ENCODE results near the gene SLC30A4. TPM values are rescaled to one million over a fixed set of nuclear protein-coding genes. Genes with fewer than 3 reads are reported as not detected.

Gene SLC30A4
- total RNA-seq, 1 donor from 2014 or later = 2.2 TPM

DNA sequence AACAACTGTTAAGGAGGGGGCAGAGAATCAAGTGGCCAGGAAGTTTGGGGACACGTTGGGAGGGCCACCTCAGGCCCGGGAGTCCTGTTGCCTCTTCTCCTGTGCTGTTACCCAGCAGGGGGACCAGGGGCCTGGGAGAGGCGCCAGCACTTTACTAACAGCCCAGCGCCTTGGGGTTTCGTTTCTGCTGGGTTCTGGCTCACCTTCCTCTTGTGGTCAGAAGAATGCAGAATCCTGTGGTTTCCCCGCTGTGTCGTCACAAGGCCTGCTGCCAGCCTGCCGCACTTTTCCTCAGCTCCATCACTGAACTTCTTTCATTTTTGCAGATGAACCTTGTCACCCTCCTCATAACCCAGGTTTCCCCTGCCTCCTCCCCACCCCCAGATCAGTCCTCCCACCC is 67.7 kb downstream of the SLC30A4 start:
- intact Hi-C loops (cut with micrococcal nuclease) = loop anchor here (1.0 to 5.0 kb wide), 2 partner anchors 33 to 254 kb away; no protein-coding TSS in a partner anchor

DNA sequence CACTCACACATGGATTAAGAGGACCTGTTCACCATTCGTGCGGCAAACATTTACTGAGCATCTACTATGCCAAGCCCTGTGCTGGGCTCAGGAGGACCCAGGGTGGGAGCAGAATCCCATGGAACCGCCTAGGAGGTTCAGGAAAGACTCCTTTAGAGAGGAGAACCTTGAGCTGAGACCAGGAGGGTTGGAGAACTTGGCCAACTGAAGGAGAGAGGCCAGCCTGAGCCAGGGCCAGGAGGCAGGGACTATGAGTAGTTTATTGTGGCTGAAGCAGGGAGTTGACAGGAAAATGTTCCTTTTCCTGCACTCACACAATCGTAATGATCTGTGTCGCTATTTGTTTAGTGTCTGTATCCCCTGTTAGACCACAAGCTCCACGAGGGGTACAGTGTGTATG is 71.3 kb downstream of the SLC30A4 start:
- intact Hi-C loops (cut with micrococcal nuclease) = no loop called here

DNA sequence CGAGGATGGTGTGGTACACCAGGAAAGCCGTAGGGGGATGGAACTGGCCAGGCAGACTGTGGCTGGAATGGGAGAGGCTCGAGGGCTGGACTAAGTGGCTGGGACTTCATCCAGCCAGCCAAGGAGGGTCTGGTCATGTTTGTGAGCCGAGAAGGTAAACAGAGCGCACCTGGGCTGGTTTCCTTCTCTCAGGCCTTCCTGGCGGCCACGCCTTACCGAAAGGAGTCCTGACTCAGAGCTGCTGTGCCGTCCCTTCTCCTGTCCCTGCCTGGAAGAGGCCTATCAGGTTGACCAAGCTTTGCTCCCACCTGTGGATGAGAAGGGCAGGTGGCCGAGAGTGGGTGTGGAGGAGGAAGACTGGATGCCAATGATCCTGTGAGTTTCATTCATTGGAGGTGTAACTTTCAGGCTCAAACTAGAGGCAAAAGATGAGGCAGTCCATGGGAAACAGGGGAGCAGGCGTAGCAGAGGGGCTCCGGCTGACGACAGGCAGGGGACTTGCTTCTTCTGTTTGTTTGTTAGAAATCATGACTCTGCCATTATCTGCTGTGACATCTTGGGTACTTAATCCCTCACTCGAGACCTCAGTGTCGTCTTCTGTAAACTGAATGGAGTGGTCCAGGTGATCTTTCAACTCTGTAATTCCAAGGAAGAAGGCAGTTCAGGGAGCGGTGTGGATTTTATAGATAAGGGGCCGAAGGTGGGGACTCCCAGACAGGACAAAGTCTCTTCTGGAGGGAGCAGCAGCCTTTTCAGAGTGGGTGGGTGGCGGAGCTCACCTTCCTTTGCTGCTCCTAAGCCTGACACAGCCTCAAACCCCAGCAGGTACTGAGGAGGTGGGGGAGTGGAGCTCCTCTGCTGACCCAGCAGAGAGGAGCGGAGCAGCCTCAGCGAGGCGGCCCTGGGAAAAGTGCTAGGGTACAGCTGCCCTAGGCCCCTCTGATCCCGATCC is 72.4 kb downstream of the SLC30A4 start:
- intact Hi-C loops (cut with micrococcal nuclease) = no loop called here

- intact Hi-C loops (cut with micrococcal nuclease) = no loop called here
These were observed 73.2 kb downstream of the SLC30A4 start for GRCh38 chr15:45449395-45449794.

GRCh38 chr15:45448066-45448915 is 74.3 kb downstream of the SLC30A4 start:
- intact Hi-C loops (cut with micrococcal nuclease) = no loop called here

GRCh38 chr15:45443645-45444044 is 78.9 kb downstream of the SLC30A4 start:
- intact Hi-C loops (cut with micrococcal nuclease) = no loop called here

DNA sequence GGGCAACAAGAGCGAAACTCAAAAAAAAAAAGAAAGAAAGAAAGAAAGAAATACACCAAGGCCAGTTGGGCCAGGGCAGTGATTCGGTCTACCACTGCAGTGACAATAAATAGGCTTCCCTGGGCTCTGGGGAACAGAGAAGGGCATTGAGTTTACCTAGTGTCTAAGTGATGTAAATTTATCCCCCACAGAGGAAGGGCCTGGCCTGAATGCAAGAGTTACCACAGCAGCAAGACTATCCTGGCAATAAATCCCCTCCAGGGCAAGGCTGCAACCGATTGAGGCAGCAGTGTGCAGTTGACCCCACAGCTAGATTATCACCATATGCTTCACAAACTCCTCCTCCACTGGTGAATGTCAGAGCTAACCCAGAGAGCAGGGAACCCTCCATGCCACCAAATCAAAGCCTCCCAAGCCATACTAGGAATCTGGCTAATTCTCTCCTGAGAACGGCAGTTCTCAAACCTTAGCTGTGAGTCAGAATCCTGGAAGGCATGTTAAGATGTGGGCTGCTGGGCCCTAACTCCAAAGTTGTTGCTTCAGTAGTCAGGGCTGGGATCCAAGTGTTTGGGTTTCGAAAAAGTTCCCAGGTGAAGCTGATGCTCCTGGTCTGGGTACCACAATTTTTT is 79.9 kb downstream of the SLC30A4 start:
- intact Hi-C loops (cut with micrococcal nuclease) = no loop called here

DNA sequence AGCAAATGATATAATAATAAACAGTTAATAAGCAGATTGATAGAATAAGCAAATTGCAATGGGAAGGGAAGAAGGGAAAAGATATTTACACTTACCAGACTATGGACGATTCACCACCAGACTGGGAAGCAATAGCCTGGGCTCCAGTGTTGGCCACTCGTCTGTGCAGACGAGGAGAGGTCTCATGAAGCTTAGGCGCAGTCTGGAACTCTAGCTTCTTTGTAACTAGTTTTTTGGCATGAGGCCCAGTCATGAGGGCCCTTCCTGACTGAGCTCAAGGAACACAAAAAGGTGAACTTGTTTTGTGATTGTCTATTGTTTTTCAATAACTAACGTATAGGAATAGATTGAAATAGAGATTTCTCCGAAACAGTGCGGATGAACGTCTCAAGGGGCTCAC is 80.9 kb downstream of the SLC30A4 start:
- intact Hi-C loops (cut with micrococcal nuclease) = no loop called here

DNA sequence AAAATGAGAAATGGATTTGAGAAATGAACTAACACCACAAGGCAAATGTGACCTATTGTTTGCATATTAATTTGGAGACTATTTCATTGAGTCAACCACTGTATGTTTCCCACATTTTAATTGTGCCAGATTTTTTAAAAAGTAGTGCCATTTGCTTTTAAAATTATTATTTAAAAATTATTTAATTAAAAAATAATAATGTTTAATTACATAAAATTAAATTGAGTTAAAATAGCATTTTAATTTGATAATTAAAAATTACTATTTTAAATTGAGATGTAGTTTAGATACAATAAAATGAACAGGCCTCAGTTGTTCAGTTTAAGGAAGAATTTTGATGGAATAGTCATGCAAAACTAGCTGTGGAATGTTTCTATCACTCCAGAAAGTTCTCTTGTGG is 81.5 kb downstream of the SLC30A4 start:
- intact Hi-C loops (cut with micrococcal nuclease) = no loop called here

DNA sequence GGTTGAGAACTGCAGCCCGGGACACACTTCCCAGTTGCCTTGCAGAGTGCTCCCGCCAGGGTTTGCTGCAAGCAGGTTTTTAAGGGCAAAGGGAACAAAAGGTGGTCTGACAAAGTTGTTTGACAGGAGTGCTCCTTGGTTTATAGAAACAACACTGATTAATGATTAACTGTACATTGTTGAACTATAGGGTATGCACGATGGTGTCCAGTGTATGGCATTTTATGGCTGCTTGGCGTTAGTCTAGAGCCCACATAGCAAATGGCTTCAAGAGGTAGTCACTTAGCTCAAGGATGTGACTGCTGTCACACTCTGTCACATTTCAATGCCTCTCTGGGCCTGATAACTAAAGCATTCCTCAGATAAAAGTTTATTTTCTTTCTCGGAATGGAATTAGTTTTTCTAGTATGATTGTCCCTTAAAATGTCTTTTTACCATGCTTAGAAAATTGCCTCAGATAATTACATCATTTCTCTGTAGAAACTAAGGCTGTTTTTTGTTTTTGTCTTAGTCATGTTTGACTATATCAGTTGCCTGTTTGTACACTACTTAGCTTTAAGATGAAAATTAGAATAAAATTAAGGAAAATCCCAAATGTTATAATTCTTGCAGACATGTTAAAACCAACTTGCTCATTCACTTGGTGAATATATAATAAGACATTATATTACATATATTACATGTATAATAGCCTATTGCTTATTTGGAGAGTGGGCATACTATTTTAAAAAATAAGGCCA is 82.9 kb downstream of the SLC30A4 start:
- intact Hi-C loops (cut with micrococcal nuclease) = no loop called here

DNA sequence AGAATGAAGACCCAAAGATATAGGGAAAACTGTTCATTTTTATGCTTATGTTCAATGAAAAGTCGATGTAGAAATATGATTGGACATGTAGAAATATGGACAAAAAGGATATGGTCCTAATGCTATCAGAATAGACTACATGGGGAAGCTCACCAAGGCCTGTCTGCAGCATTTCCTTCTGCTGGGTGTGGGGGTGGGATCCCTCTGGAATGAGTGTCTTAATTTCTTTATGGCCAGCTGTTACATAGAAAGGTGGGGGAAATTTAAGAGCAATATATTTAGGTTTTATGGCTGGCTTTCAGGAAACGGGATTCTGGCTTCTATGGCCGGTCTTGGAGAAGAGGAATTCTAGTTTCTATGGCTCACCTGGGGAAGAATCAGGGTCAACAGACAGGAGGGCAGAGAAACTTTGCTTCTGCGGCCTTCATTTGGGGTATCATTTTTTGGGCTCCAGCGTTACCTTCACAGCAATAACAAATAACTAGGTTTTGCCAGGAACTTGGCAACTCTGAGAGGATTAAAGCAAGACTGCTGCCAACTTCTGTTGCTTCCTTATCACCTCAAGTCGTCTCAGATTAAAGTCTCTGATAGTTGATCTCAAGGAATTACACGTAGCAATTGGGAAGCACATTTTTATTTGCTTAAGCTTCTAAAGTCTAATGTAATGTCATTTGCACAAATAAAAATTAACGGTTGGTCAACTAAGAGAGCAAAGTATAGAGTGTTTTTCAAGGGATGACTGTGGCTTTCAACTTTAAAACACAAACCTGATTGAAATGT is 87.2 kb downstream of the SLC30A4 start:
- intact Hi-C loops (cut with micrococcal nuclease) = no loop called here

DNA sequence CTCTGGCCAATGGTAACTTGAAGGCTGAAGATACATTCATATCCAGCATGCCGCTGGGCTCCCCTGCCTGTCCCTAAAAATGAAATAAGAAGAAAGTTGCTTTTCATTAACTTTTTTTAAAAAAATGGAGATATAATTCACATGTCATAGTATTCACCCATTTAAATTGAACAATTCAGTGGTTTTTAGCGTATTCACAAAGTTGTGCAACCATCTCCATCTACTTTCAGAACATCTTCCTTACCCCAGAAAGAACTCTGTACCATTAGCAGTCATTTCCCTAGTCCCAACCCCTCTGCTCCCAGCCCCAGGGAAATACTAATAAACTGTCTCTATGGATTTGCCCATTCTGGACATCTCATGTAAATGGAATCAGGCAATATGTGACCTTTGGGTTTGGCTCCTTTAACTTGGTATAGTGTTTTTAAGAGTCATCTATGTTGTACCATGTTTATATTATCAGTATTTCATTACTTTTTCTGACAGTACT is 88.4 kb downstream of the SLC30A4 start:
- intact Hi-C loops (cut with micrococcal nuclease) = no loop called here

DNA sequence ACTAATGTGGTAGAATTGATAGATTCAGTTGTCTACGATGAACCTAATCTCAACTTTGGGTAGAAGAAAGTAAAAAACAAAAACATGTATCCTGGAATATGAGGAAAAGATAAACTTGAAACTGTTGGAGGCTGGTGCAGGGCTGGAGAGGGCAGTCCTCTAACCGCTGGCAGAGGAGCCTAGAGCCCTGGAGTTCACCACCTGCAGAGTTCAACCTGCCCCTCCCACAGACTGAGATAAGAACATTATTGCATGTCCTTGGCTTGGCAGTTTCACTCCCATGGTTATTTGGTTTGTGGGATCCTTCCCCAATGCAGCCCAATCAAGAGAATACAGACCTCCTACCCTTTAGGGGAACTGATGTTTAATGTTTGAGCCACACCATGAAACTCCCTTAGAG is 91.0 kb downstream of the SLC30A4 start:
- intact Hi-C loops (cut with micrococcal nuclease) = no loop called here

DNA sequence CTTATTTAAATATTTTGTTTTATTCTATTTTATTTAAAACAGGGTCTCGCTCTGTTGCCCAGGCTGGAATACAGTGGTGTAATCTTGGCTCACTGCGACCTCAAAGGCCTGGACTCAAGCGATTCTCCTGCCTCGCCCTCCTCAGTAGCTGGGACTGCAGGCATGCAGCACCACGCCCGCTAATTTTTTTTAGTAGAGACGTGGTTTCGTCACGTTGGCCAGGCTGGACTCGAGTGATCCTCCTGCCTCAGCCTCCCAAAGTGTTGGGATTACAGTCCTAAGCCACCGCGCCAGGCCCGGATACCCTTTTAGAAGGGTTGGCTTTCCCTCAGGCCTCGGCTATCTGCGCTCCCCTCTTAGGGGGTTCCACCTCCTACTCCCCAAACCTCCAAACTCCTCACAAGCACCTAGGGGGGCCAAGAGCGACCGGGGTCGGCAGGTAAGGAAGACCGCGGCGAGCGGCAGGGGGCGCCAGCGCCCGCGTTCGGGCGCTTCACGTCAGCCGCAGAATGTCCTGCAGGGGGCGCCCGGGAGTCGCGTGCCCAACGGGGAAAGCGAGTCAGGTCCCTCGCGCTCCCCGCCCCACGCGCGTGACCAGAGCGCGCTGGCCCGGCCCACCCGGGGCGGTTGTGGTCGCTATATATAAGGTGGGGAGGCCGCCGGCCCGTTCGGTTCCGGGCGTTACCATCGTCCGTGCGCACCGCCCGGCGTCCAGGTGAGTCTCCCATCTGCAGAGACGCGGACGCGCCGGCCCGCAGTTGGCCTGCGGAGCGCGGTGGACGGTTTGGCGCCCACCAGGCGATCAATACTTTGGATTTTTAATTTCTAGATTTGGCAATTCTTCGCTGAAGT is 92.4 kb downstream of the SLC30A4 start:
- intact Hi-C loops (cut with micrococcal nuclease) = loop anchor here (1.0 kb wide), 2 partner anchors 27 to 184 kb away; no protein-coding TSS in a partner anchor

Other genes starting within 250 kb of the SLC30A4 start
- gene GATM, start 144.2 kb downstream of the SLC30A4 start, total RNA-seq = 1.3 and 1.4 TPM in 2 replicates
- gene BLOC1S6, start 64.6 kb upstream of the SLC30A4 start, total RNA-seq = 36.3 and 37.1 TPM in 2 replicates
- gene SQOR, start 112.3 kb upstream of the SLC30A4 start, total RNA-seq = 92.6 and 98.4 TPM in 2 replicates